IMR-90 (cell line): ENCODE data around the gene HSPG2. TPM values are rescaled to one million over a fixed set of nuclear protein-coding genes. Genes with fewer than 3 reads are reported as not detected.

Experiments
- ATAC-seq: fragments of 200-7000 bp; cut with Tn5 transposase; 2 replicates; pipeline ENCODE4 v1.9.1; 2020; ENCODE audit warnings: low read depth, mild to moderate bottlenecking, moderate library complexity
- BruUV-seq: library from RNA; stranded (reverse); fragments of 400-500 nt; replicated peaks from 2 replicates; lab custom pipeline; 2021; lab: Mats Ljungman, UMichigan
- CTCF ChIA-PET: fragments of 300-600 bp; formaldehyde crosslinking; extraction: SDS; loops from one replicate; lab custom pipeline; 2021; ENCODE audit warnings: antibody characterized with exemption; lab: Yijun Ruan, JAX
- POLR2A ChIA-PET: fragments of 300-600 bp; sonication (Branson Sonifier 250); formaldehyde crosslinking; loops from one replicate; lab custom pipeline; 2022; ENCODE audit warnings: antibody characterized with exemption; ENCODE audit not compliant: unreplicated experiment; lab: Charles Lee
- DNase-seq: peaks from one replicate; pipeline ENCODE4 v3.0.0; 2013
- H2AFZ ChIP-seq: replicated peaks from 2 replicates; pipeline ENCODE3; 2013; ENCODE audit warnings: low read length, mild to moderate bottlenecking; ENCODE audit not compliant: poor library complexity
- H2AK5ac ChIP-seq: 2 replicates; pipeline ENCODE4 v1.6.1; 2013; ENCODE audit warnings: low read depth, low read length, inconsistent platforms
- H2AK9ac ChIP-seq: replicated peaks from 2 replicates; pipeline ENCODE3; 2013; ENCODE audit warnings: mild to moderate bottlenecking, low read depth, low read length, moderate library complexity; ENCODE audit not compliant: poor library complexity
- H2BK120ac ChIP-seq: 2 replicates; pipeline ENCODE4 v1.6.1; 2013; ENCODE audit warnings: low read depth, low read length, inconsistent platforms
- H2BK15ac ChIP-seq: 3 replicates; pipeline ENCODE4 v1.6.1; 2013; ENCODE audit warnings: low read depth, low read length, inconsistent platforms
- H2BK20ac ChIP-seq: 2 replicates; pipeline ENCODE4 v1.6.1; 2013; ENCODE audit warnings: low read depth, mild to moderate bottlenecking, inconsistent platforms, low read length, moderate library complexity
- H2BK5ac ChIP-seq: 2 replicates; pipeline ENCODE4 v1.6.1; 2013; ENCODE audit warnings: mild to moderate bottlenecking, low read depth, low read length, inconsistent platforms; ENCODE audit not compliant: poor library complexity, severe bottlenecking
- H3K14ac ChIP-seq: replicated peaks from 2 replicates; pipeline ENCODE4 v1.6.1; 2013; ENCODE audit warnings: low read depth, low read length, inconsistent platforms
- H3K18ac ChIP-seq: 2 replicates; pipeline ENCODE4 v1.6.1; 2013; ENCODE audit warnings: low read depth, low read length, control low read depth
- H3K23ac ChIP-seq: 2 replicates; pipeline ENCODE4 v1.6.1; 2013; ENCODE audit warnings: low read depth, low read length, inconsistent platforms
- H3K27ac ChIP-seq: 2 replicates; pipeline ENCODE4 v1.5.1; 2013; ENCODE audit warnings: mild to moderate bottlenecking, control low read depth, low read length; ENCODE audit not compliant: insufficient read depth
- H3K27me3 ChIP-seq: 2 replicates; pipeline ENCODE4 v1.6.1; 2013; ENCODE audit warnings: low read length; ENCODE audit not compliant: control insufficient read depth, insufficient read depth
- H3K36me3 ChIP-seq: 2 replicates; pipeline ENCODE4 v1.6.1; 2013; ENCODE audit warnings: low read length, mixed read lengths; ENCODE audit not compliant: control insufficient read depth, insufficient read depth
- H3K4ac ChIP-seq: 2 replicates; pipeline ENCODE4 v1.6.1; 2013; ENCODE audit warnings: low read depth, low read length, inconsistent platforms
- H3K4me1 ChIP-seq: 2 replicates; pipeline ENCODE4 v1.6.1; 2013; ENCODE audit warnings: low read length, mixed read lengths; ENCODE audit not compliant: control insufficient read depth, insufficient read depth
- H3K4me2 ChIP-seq: 2 replicates; pipeline ENCODE4 v1.6.1; 2013; ENCODE audit warnings: low read depth, mild to moderate bottlenecking, control low read depth, low read length, moderate library complexity
- H3K4me3 ChIP-seq: 2 replicates; pipeline ENCODE4 v1.5.1; 2013; ENCODE audit warnings: low read depth, mild to moderate bottlenecking, control low read depth, low read length, moderate library complexity; ENCODE audit not compliant: insufficient read depth
- H3K56ac ChIP-seq: 2 replicates; pipeline ENCODE4 v1.6.1; 2013; ENCODE audit warnings: low read length, inconsistent platforms; ENCODE audit not compliant: insufficient read depth; ENCODE audit errors: extremely low read depth
- H3K79me1 ChIP-seq, 2 experiments: 2 replicates each; pipeline ENCODE4 v1.6.1; 2013; ENCODE audit warnings: low read length in 2 of 2, inconsistent platforms in 1 of 2, low read depth in 1 of 2
- H3K9ac ChIP-seq: 2 replicates; pipeline ENCODE4 v1.6.1; 2013; ENCODE audit warnings: low read depth, low read length, control low read depth
- H3K9me1 ChIP-seq: 2 replicates; pipeline ENCODE4 v1.6.1; 2013; ENCODE audit warnings: low read length, inconsistent platforms; ENCODE audit not compliant: insufficient read depth
- H3K9me3 ChIP-seq: 2 replicates; pipeline ENCODE4 v1.6.1; 2013; ENCODE audit warnings: low read length; ENCODE audit not compliant: control insufficient read depth, insufficient read depth
- H4K20me1 ChIP-seq: 2 replicates; pipeline ENCODE4 v1.6.1; 2013; ENCODE audit warnings: low read length, inconsistent platforms; ENCODE audit not compliant: insufficient read depth
- H4K5ac ChIP-seq: 2 replicates; pipeline ENCODE4 v1.6.1; 2013; ENCODE audit warnings: mild to moderate bottlenecking, low read depth, low read length, control low read depth
- H4K8ac ChIP-seq, 2 experiments: 2 replicates each; pipeline ENCODE4 v1.6.1; 2013; ENCODE audit warnings: low read depth in 2 of 2, low read length in 2 of 2, control low read depth in 1 of 2, inconsistent platforms in 1 of 2
- H4K91ac ChIP-seq: 2 replicates; pipeline ENCODE4 v1.6.1; 2013; ENCODE audit warnings: low read depth, low read length, inconsistent platforms; ENCODE audit not compliant: insufficient read depth
- CEBPB ChIP-seq: IDR thresholded peaks from 2 replicates; pipeline ENCODE4 v1.6.1; 2012; ENCODE audit warnings: low read depth, low read length, improper control_type of control experiment
- ELK1 ChIP-seq: fragments of 150-350 bp; IDR thresholded peaks from 2 replicates; pipeline ENCODE4 v1.6.1; 2016; ENCODE audit warnings: low read depth, mild to moderate bottlenecking, low read length, moderate library complexity, borderline replicate concordance
- FOS ChIP-seq: fragments of 150-350 bp; IDR thresholded peaks from 2 replicates; pipeline ENCODE4 v1.6.1; 2016; ENCODE audit warnings: low read depth, low read length
- MAFK ChIP-seq: IDR thresholded peaks from 2 replicates; pipeline ENCODE4 v1.6.1; 2012; ENCODE audit warnings: low read depth, low read length, improper control_type of control experiment
- MAZ ChIP-seq: IDR thresholded peaks from 2 replicates; pipeline ENCODE4 v1.6.1; 2012; ENCODE audit warnings: low read depth, mild to moderate bottlenecking, low read length, improper control_type of control experiment, moderate library complexity, borderline replicate concordance
- MXI1 ChIP-seq: IDR thresholded peaks from 2 replicates; pipeline ENCODE4 v1.6.1; 2012; ENCODE audit warnings: low read depth, mild to moderate bottlenecking, low read length, moderate library complexity, borderline replicate concordance
- NFE2L2 ChIP-seq: fragments of 150-350 bp; IDR thresholded peaks from 2 replicates; pipeline ENCODE4 v1.6.1; 2016; ENCODE audit warnings: low read depth, mild to moderate bottlenecking, low read length
- POLR2A ChIP-seq: IDR thresholded peaks from 2 replicates; pipeline ENCODE4 v1.6.1; 2012; ENCODE audit warnings: mild to moderate bottlenecking, low read depth, low read length
- RCOR1 ChIP-seq: IDR thresholded peaks from 2 replicates; pipeline ENCODE4 v1.6.1; 2012; ENCODE audit warnings: mild to moderate bottlenecking, low read length, improper control_type of control experiment; ENCODE audit not compliant: insufficient replicate concordance
- RFX5 ChIP-seq: IDR thresholded peaks from 2 replicates; pipeline ENCODE4 v1.8.0; 2012; ENCODE audit warnings: low read depth, mild to moderate bottlenecking, low read length, moderate library complexity
- SMC3 ChIP-seq: fragments of 150-350 bp; IDR thresholded peaks from 2 replicates; pipeline ENCODE4 v1.6.1; 2016; ENCODE audit warnings: low read depth, mild to moderate bottlenecking, antibody characterized with exemption, low read length, moderate library complexity
- USF2 ChIP-seq: fragments of 150-350 bp; IDR thresholded peaks from 2 replicates; pipeline ENCODE4 v1.6.1; 2017; ENCODE audit warnings: mild to moderate bottlenecking, antibody characterized with exemption, low read length, low read depth
- WGBS, 2 experiments: methylation state at CpG; one replicate each; pipeline versions ENCODE4 v1.1.5 to v1.1.7; 2013; ENCODE audit warnings: missing lambda C conversion rate in 2 of 2; ENCODE audit not compliant: insufficient read length in 1 of 2; ENCODE audit errors: extremely low coverage in 2 of 2; 5-methylcytosine and 5-hydroxymethylcytosine counted together
- dilution Hi-C: fragments of 300-500 bp; cut with HindIII; formaldehyde crosslinking; loops from one replicate; pipeline ENCODE4 v1.14.3; 2018; ENCODE audit warnings: low sequenced_read_pairs; ENCODE audit not compliant: unreplicated experiment
- in situ Hi-C: fragments of 300-500 bp; cut with MboI; formaldehyde crosslinking; loops from 3 replicates; pipeline ENCODE4 v1.14.3; 2019; ENCODE audit warnings: low sequenced_read_pairs, inconsistent platforms, mixed read lengths
- intact Hi-C: fragments of 100-400 bp; cut with micrococcal nuclease; formaldehyde crosslinking; loops from 2 replicates; pipeline ENCODE4 v1.10.0; 2022
- polyA plus RNA-seq, 3 experiments: library from polyadenylated mRNA; depleted of rRNA; stranded (reverse); fragments of >200 nt; gene quantifications; 2 replicates each; pipeline ENCODE4 v1.2.3, GENCODE V29; 2012; ENCODE audit warnings: low replicate concordance in 1 of 3
- total RNA-seq: library from RNA; depleted of rRNA; stranded (reverse); fragments of >200 nt; gene quantifications from 2 replicates; pipeline ENCODE4 v1.2.3, GENCODE V29; 2012

The HSPG2 gene
- total and polyA plus RNA-seq, 2 of the 4 experiments (the other 2 are of a cell fraction), result 15.8 to 94.0 TPM

DNA sequence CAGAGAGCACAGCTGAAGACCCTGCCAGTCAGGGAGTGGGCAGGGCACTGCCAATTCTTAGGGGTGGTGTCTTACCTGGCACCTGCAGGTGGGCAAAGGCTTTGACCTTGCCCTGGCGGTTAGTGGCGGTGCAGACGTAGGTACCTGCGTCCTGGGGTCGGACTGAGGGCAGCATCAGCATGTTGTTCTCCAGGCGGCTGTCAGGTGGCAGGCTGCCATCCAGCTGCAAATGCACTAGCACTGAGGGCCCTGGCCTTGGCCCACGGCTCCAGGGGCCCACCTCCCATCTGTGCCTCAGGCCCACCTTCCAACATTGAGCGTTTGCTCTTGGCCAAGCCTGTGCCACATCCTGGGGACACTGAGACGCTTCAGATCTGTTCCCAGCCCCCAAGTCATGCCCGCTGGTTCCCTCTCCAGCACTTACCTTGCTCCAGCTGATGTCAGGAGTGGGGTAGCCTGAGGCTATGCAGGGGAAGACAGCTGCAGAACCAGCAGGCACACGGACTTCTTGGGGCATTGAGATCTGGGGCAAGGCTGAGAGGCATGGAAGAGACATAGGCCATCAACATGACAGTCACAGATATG is 103.6 kb downstream of the HSPG2 start:
- H2AFZ ChIP-seq, result no peak overlapping the region
- TSS peak; percentile 19 for BruUV-seq
- dilution Hi-C loops, result no loop called here

More for the DNA sequence above, 103.6 kb downstream of the HSPG2 start:
- Histone ChIP-seq H3K4me3 (no peak overlapping the region), H3K27me3 (no peaks in the 10 kb centered on the region), H3K79me1 (peaks cover 0 to 3% of the 10 kb centered on the region in 2 experiments; a peak in 2 of 4 replicates), H3K36me3 (peaks cover 84% of the 10 kb centered on the region), H3K4me1 (no peaks in the 10 kb centered on the region), H2AK9ac (peak overlapping the region; percentile 9), H3K18ac (no peak overlapping the region), H3K4ac (no peak overlapping the region), H2BK5ac (no peak overlapping the region), H2BK15ac (no peak overlapping the region), H2AK5ac (no peak overlapping the region), H3K23ac (no peak overlapping the region), H3K9ac (no peak overlapping the region), H3K14ac (no peak overlapping the region), H3K9me3 (peaks cover 9% of the 10 kb centered on the region; the same call in 1 of the 2 replicates), H4K91ac (no peak overlapping the region), H3K9me1 (no peaks in the 10 kb centered on the region), H3K4me2 (no peak overlapping the region), H2BK120ac (no peak overlapping the region), H3K27ac (no peak overlapping the region), H4K20me1 (no peaks in the 10 kb centered on the region; the same call in 1 of the 2 replicates), H3K56ac (no peak overlapping the region), H4K5ac (no peak overlapping the region), H2BK20ac (no peak overlapping the region), H4K8ac (no peak overlapping the region)
- 97% methylated on average over 7 of the region's 11 CpGs; no CpG with 5 or more reads in 1 of the 2 experiments for WGBS, 2 experiments
- DNase-seq (no peak), ATAC-seq (no peak)
- in situ Hi-C loops, result no loop called here
- TF ChIP-seq RCOR1 (no peak), USF2 (no peak), MAZ (no peak), POLR2A (no peak), CEBPB (no peak), ELK1 (no peak), MXI1 (no peak), RFX5 (no peak), NFE2L2 (no peak), MAFK (no peak), SMC3 (no peak), FOS (no peak)
- POLR2A ChIA-PET, result no interaction called here
- intact Hi-C loops, result no loop called here
- CTCF ChIA-PET, result no interaction called here
